NCI-H2081 (cell line): ENCODE results near the gene TOLLIP.

Experiments used
- DNase-seq, 2 experiments: peaks; one replicate each; lab custom pipeline; 2025; lab: John Stamatoyannopoulos, UW

TOLLIP gene

GRCh38 chr11:1298695-1299492 is 10.5 kb downstream of the TOLLIP start:
- DNase-seq: peak in 1 of 2 experiments; percentile 13

- peak; percentile 47 to 59 for DNase-seq
Observed at GRCh38 chr11:1297576-1298473, 11.6 kb downstream of the TOLLIP start.

- DNase-seq: no peak
Observed at GRCh38 chr11:1297011-1297575, 12.3 kb downstream of the TOLLIP start.

- no peak for DNase-seq
Observed at GRCh38 chr11:1296287-1296686, 13.1 kb downstream of the TOLLIP start.

GRCh38 chr11:1295591-1295990 is 13.8 kb downstream of the TOLLIP start:
- no peak for DNase-seq

- no peak for DNase-seq
Observed at GRCh38 chr11:1295086-1295485, 14.3 kb downstream of the TOLLIP start.

- DNase-seq: no peak
Observed at GRCh38 chr11:1293619-1294015, 15.8 kb downstream of the TOLLIP start.

GRCh38 chr11:1292644-1293618 is 16.5 kb downstream of the TOLLIP start:
- no peak for DNase-seq

- no peak for DNase-seq
Observed at GRCh38 chr11:1292018-1292643, 17.3 kb downstream of the TOLLIP start.

- DNase-seq: no peak
Observed at GRCh38 chr11:1291295-1292017, 18.0 kb downstream of the TOLLIP start.

- no peak for DNase-seq
Observed at GRCh38 chr11:1290052-1291040, 19.1 kb downstream of the TOLLIP start.

GRCh38 chr11:1289211-1289935 is 20.1 kb downstream of the TOLLIP start:
- no peak for DNase-seq

GRCh38 chr11:1288426-1289151 is 20.8 kb downstream of the TOLLIP start:
- no peak for DNase-seq

- DNase-seq: no peak
Observed at GRCh38 chr11:1287928-1288327, 21.5 kb downstream of the TOLLIP start.

- DNase-seq: no peak
Observed at GRCh38 chr11:1285876-1286275, 23.6 kb downstream of the TOLLIP start.

- no peak for DNase-seq
Observed at GRCh38 chr11:1285316-1285744, 24.1 kb downstream of the TOLLIP start.

- DNase-seq: no peak
Observed at GRCh38 chr11:1283906-1284305, 25.5 kb downstream of the TOLLIP start.

- no peak for DNase-seq
Observed at GRCh38 chr11:1283091-1283511, 26.3 kb downstream of the TOLLIP start.
